NCI-H748 (cell line): ENCODE results near the gene CDH4.

ENCODE experiments used
- DNase-seq: peaks from one replicate; lab custom pipeline; 2025; ENCODE audit not compliant: unreplicated experiment; lab: John Stamatoyannopoulos, UW

Gene CDH4

DNA sequence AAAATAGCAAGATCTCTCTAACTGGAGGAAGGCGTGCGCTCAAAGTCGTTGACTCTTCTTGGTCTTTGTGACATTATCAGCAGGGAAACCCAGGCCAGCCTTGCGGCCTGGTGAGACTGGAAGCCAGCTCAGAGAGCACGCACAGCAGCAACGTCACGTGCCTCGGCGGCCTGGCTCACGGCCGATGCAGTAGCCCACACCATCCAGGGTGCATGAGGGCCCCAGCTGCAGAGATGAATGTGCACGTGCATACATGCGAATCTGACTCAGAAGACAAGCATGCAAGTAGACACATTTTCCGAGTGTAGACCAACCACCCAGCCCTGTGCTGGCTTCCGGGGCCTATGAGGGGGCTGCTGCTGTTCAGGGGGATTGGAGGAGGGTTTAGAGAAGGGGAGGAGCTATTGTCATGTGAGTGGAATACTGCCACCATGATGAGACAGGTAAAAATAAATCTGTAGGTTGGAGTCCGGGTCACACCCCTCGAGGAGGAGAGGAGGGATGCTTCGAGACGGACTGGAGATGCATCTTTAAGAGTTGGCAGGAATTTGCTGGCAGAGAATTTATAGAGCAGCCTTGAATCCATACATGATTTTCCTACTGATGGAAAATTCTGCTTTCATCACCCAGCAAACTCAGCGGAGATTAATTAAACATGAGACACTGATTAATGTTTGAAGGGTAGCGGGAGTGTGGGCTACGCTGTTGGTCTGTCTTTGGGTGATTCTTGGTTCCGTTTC, 388.2 kb downstream of the CDH4 start:
- DNase-seq, result no peak

DNA sequence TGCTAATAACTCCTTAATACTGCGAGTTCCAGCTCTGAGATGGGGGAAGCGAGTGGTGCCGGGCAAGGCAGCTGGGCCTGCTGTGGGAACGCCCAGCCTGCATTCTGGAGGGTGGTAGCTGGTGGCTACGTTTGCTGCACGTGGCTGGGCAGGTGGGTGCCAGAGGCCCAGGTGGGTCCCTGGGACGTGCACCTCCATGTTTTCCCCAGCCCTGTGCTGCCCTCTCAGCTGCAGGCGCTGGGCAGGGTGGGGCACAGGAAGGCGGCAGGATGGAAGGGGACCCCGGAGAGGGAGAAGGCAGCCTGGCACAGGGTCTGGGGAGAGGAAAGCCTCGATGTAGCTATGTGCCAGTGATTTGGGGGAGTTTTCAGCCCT, 388.8 kb downstream of the CDH4 start:
- DNase-seq, result no peak

DNA sequence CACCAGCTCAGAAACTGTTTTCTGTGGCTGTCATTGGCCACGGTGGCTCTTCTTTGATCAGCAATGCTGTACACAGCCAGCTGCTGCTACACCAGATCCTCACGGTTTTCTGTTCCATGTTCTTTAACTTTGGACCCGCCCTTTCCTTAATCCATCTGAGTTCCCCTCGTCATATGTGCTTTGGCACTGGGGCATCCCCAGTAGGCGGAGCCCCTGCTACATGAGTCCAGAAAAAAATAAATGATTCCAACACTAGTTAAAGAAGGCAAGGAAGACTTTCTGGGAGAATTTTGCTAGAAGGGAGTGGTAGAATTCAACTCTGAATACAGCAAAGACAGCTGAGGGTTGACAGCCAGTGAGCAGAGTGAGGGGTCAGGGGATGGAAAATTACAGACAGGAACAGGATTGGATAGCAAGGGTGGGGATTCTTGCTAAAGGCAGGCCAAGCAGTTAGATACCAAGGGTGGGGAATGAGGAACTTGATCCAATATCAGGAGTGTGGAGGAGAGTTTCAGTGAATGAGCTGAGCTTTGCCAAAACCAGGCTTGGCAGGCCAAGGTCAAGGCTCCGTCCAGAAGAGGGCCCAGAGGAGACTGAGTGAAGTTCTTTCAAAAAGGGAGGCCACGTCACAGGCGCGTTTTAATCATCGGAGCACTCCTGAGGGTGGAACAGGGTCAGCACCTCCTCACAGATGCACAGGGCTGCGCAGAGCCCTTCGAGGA, 391.8 kb downstream of the CDH4 start:
- DNase-seq, result no peak

DNA sequence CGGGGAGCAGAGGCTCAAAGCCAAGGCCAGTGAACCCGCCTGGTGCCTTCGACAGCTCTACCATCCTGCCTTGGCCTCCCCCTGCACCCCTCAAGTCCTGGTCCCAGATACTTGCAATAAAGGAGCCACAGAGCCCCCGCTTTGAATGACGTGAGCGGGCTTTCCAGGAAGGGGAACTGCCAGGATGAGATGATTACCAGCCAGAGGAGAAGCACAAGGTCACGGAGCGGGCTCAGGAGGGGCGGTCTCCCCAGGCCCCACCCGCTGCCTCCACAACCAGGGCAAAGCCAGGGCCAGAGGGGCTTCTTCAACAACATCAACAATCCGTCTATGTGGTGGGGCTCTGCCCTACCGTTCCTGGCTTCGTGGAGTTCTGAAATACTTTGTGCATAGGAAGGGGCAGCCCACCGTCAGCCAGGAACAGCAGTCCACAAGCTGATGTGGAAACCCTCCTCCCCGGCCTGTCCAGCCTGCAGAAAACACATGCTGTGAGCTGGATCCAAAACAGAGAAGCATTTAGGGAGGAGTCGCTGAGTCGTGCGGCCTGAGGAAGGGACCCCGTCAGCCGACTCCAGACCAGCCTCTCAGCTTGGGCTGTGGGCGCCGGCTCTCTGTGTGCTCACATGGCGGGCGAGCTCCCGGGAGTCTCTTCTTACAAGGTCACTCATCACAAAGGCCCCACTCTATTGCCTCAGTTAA, 392.5 kb downstream of the CDH4 start:
- DNase-seq, result no peak

DNA sequence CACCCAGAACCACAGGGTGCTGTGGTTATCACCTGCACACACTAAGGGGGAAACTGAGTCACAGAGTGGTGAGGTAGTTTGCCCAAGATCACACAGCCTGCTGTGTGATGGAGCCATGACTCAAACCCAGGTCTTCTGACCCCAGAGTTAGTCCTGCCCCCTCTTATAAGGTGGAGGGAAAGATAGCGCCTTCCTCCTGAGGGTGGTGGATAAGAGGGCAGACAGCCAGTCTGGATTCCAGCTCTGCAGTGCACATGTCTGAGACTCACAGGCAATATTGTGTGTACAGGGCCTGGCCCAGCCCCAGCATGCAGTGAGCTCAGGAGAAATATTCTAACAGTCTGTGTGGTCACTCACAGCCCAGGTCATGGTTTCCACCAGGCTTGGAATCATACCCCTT, 393.7 kb downstream of the CDH4 start:
- no peak for DNase-seq

DNA sequence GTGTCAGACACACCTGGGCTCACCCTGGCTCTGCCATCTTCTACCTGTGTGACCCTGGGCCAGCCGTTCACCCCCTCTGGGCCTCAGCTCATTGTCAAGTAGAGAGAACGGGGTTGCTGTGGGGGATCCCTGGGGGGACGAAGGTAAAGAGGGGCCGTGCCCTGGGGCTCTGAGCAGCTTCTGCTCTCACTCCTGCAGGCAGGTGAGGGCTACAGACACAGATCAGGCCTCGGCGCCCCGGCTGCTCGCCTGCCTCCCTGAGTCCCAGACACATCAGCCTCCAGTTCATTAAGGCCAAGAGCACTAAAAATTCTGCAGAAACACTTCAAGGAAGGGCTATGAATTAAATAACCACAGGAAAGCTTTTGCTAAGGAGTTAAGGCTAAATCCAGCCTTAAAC, 394.4 kb downstream of the CDH4 start:
- no peak for DNase-seq

DNA sequence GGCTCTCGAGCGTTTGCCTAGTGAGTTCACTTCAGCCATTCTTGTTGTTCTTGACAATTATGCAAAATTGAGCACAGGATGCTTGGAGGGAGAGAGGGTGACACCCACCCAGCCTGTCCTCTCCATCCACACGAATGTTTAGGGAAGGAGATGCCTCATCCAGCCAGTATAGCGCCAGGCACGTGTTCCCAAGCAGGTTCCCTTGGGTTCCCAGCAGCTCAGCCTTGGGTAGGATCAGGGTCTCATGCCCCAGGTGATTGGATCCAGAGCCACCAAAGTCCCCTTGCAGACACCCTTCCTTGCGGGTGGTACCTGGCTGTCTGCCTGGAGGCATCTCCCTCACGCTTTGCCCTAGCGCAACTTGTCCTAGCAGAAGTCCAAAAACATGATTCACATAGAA, 394.9 kb downstream of the CDH4 start:
- DNase-seq, result no peak

DNA sequence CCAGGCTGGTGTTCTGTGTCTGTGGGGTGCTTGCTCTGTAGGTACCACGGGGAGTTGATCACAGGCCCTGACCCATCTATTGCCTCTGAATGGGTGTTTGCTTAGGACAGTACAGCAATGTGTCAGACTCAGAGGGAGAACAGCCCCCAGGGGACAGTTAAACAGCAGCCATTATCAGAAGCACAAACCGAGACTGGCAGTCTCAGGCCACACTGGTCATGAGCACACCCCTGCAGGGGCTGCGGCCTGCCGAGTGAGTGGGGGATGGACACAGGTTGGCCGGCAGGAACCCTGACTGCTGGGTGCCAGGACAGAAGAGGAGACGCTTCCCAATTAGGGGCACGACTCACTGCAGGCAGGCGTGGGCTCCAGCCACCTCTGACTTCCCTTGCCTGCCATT, 395.6 kb downstream of the CDH4 start:
- DNase-seq, result no peak

DNA sequence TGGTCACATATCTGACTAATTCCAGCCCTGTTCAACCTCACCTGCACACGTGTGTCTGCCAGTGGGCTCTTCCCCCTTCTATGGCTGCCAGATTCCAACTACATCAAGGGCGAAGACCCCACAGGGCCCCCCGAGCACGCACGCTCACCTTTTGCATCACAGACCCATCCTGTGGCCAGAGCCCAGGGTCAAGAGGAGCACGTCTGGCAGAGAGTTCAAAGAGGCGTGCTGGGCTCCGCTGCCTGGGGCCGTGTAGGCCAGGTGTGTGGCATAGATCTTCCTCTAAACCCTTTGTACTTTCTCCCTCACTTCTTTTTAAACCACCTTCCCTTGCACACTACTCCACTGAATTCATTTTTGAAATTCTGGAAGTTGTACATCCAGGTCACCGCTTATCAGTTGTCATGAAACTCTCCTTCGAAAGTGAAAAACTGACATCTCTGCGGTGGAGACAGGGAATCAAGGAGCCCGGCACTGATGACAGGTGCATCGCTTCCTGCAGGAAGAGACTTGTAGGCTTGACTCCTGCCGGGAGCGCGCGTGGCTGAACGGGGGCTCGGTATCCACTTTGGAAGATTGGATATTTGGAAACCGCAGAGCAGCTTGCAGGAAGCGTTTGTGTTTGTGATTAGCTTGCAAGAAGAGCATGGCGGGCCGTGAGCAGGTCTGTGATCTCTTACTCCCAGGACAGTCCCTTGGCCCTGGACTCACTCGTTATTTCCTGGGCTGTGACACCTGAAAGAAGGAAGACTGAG, 397.2 kb downstream of the CDH4 start:
- no peak for DNase-seq

DNA sequence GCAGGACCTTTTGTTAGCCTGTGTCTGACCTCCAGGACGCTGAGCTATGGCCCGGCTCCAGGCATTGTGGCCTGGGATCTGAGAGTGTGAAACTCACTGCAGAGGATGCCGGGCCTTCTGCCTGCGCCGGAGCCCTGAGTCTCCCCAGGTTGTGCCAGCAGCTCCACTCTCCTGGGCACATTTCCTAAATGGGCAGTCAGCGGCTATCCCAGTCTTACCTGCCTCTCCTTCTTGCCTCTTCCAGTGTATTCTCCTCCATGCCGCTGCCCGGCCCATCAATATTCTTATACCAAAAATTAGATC, 397.8 kb downstream of the CDH4 start:
- DNase-seq, result no peak

DNA sequence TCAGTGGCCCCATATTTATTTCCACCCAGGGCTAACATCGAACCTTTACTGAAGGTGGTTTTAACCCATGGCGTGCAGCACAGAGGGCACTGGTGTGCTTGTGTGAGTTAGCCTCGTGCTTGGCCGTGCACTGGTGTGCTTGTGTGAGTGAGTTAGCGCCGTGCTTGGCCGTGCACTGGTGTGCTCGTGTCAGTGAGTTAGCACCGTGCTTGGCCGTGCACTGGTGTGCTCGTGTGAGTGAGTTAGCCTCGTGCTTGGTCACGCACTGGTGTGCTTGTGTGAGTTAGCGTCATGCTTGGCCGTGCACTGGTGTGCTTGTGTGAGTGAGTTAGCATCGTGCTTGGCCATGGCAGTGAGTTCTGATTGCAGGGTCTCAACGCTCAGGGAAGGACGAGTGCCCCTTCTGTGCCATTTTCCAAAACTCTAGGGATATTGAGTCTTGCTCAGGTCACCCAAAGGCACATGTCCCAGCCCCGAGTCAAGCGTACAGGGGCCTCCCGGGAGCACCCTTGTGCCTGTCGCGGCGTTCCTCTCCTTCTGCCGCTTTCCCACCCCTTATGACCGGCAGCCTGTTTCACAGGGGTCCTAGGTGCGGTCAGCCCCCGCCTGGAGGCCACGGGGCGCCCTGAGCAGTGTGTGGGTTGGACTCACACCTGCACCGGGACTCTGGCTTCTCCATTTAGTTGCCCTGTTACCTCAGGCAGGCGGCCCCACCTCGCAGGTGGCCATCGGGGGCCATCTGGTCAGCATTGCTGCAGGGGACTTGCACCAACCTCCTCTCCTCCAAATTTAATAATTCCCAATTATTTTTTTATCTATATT, 399.1 kb downstream of the CDH4 start:
- no peak for DNase-seq

DNA sequence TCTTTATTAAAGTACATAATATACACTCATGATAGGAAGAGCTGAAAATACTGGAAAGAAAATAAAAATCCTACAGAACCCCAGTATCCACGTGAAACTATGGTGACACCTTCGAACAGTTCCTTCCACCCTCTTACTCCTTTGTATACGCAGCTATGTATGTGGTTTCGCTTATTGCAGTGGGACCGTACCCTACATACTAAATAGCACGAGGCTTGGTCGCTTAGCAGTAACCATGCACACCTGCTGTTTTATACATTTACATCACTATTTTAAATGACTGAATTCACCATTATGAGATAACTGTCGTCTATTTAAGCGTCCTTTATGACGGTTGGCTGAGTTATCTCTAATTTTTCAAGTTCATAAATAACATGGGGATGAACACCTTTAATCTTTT, 400.1 kb downstream of the CDH4 start:
- DNase-seq, result no peak

DNA sequence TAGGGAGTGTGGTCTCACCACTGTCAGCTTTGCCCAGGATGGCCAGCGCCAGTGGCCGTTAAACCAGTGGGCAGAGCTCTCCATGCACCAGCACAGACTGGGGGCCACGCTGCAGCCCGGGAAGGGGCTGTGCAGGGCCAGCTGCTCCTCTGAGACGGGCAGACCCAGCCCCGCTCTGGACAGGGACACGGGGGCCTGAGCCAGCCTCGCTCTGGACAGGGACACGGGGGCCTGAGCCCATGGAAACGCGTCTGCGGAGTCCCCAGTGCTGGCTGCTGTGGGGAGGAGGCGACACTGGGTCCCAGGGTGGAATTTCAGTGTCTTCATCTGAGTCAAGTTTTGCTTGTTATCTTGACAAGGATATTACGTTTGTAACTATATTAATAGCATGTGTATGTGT, 402.7 kb downstream of the CDH4 start:
- no peak for DNase-seq

DNA sequence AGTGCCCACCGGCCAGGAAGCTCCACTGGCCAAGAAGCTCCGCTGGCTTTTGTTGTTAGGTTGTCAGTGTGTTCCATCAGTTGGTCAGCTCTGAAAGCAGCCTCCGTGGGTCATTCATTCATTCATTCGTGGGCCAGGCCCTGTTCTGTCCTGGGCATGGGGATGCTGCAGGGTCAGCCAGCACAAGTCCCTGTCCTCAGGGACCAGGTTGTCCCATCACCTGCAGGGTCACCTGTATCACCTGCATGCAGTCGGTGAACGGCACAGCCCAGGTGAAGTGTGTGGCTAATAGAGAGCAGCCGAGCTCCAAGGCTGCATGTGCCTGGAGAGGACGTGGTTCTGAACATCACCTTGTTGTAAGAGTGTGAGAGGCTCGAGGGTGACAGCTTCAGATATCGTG, 403.5 kb downstream of the CDH4 start:
- no peak for DNase-seq

DNA sequence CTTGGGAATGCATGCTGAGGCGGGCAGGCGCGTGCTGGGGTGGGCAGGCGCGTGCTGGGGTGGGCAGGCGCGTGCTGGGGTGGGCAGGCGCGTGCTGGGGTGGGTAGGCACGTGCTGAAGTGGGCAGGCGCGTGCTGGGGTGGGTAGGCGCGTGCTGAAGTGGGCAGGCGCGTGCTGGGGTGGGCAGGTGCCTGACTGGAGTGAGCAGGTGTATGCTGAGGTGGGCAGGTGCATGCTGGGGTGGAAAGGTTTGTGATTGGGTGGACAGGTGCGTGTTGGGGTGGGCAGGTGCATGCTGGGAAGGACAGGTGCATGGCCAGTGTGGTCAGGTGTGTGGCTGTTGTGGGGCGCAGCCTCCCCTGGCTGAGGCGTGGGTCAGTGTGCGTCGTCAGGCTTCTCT, 404.1 kb downstream of the CDH4 start:
- DNase-seq, result peak; percentile 39

DNA sequence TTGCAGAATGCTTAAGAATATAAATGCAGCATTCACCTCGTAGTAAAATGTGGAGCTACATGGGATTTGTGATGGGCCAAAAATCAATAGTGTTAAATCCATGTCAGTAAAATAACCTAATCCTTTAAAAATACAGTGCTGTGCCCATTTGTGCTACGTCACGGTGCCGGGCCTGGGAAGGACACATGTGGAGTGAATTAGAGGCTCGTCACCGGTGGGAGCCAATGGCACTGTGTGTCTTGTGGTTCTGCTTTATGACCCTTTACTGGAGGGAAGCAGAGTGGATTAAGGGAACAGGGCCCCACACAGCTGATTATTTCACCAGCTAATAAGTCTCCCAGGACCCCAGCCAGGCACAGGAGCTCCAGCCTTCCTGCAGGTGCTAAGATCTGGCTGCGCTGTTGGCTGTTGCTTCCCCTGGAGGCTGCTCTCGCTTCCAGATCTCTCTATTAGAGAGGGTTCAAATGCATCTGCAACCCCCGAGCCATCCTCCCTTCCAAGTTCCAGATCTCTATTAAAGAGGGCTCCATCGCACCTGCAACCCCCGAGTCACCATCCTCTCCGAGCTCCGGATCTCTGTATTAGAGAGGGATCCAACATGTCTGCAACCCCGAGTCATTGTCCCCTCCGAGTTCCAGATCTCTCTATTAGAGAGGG, 405.8 kb downstream of the CDH4 start:
- DNase-seq, result no peak

DNA sequence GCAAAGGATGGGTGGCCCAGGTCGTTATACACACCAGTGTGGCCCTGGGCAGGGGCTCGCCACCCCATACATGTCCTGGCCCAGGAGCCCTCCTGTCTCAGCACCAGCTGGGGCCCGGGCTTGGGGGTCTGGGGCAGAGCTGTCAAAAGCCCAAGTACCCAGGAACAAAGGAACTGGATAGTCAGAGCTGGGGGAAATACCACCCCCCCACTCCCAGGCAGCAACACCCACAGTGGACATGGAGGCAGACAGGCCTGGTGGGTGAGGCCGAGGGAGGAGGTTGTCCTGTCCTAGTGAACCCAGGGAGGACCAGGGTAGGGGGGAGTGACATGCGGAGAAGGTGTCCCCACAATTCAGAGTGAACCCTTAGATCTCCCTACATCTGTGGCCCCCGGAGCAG, 406.5 kb downstream of the CDH4 start:
- DNase-seq, result no peak

DNA sequence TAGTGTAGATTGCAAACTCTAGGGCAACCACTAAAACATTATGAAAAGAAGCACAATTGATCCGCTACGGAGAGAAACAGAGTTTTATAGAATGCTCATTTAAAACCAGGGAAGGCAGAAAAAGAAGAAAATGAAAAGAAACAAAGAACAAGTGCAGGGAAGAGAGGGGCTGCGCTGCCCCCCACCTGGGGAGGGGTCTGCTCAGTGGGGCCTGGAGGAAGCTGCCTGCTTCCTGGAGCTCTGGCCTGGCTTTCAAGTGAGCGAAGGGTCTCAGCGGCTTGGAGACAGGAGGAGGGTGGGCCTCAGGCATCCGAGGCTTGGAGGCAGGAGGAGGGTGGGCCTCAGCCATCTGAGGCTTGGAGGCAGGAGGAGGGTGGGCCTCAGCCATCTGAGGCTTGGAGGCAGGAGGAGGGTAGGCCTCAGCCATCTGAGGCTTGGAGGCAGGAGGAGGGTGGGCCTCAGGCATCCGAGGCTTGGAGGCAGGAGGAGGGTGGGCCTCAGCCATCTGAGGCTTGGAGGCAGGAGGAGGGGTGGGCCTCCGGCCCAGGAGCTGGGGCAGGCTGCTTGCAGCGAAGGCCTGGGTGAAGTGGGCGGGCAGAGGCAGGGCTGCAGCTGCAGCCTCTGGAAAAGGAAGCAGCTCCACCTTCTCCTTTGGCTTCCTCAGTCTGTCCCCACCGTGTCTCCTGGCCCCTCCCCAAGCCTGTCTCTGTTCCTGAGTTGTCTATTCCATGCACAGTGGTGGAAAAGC, 407.4 kb downstream of the CDH4 start:
- no peak for DNase-seq

DNA sequence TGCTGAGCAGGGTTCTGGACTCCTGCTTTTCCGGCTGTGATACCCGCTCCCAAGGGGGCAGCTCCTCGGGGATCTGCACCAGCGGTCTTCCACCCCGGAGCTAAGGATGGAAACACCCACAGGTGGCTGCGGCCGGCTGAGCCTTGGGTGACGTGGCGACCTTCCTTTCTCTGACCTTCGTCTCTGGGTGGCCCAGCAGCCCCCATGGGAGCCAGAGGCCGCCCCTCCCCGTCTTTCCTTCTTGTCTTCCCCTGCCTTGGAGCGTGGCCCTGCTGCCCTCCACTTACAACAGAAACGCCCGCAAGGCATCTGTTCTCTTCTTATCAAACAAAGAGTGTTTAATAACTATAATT, 407.9 kb downstream of the CDH4 start:
- no peak for DNase-seq

DNA sequence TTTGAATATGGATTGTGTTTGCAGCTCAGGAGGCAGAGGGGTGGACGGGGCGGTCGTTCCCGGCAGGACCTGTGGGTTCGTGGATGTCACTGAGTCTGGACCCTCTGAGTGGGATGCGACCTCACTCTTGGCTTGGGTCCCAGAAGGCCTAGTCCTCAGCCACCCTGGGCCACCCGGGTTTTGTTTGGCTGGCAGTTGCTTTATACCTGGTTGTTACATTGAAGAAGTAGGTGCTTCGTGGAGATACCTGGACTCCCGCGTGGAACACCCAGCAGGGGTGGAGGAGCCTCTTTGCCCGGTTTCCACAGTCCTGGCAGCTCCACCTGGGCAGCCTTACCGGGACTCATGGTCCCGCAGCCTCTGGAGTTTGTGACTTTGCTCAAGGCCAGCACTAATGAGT, 408.5 kb downstream of the CDH4 start:
- no peak for DNase-seq
